Endothelial cell of umbilical vein (primary cell): ENCODE data around the gene PCF11. TPM values are rescaled to one million over a fixed set of nuclear protein-coding genes. Genes with fewer than 3 reads are reported as not detected.

Experiments used
- BruUV-seq: library from RNA; stranded (reverse); fragments of 400-500 nt; replicated peaks from 2 replicates; lab custom pipeline; 2021; lab: Mats Ljungman, UMichigan
- CTCF ChIA-PET: fragments of 300-600, 350-600 bp; sonication (Branson Sonifier 250); formaldehyde crosslinking; loops from one replicate; lab custom pipeline; 2021; ENCODE audit warnings: antibody characterized with exemption, inconsistent platforms; lab: Charles Lee
- POLR2A ChIA-PET: fragments of 300-600, 350-600 bp; sonication (Branson Sonifier 250); formaldehyde crosslinking; loops from one replicate; lab custom pipeline; 2021; ENCODE audit warnings: antibody characterized with exemption, inconsistent platforms; lab: Charles Lee
- DNase-seq: peaks from one replicate; pipeline ENCODE4 v3.0.0-alpha.2; 2011; ENCODE audit warnings: low read depth, low spot score
- FAIRE-seq: peaks from 2 replicates; lab custom pipeline; 2011; peaks lifted over from hg19 to GRCh38; lab: Jason Lieb, UNC
- H2AFZ ChIP-seq: 2 replicates; pipeline ENCODE4 v1.6.0; 2012; ENCODE audit warnings: low read depth, low read length, control low read depth, inconsistent platforms
- H3K27ac ChIP-seq: 2 replicates; pipeline ENCODE4 v1.5.1; 2011; ENCODE audit warnings: low read depth, mild to moderate bottlenecking, control low read depth, low read length, moderate library complexity; ENCODE audit not compliant: insufficient read depth
- H3K27me3 ChIP-seq, 2 experiments: 2 replicates each; pipeline versions ENCODE4 v1.6.0 to v1.6.1; 2011; ENCODE audit warnings: low read length in 2 of 2, mixed read lengths in 1 of 2; ENCODE audit not compliant: control insufficient read depth in 2 of 2, insufficient read depth in 2 of 2
- H3K36me3 ChIP-seq, 2 experiments: 2 replicates in 1 of 2; 3 replicates in 1 of 2; pipeline ENCODE4 v1.5.1; 2011; ENCODE audit warnings: low read length in 2 of 2, mild to moderate bottlenecking in 1 of 2, moderate library complexity in 1 of 2; ENCODE audit not compliant: control insufficient read depth in 2 of 2, insufficient read depth in 2 of 2; ENCODE audit errors: extremely low read depth in 1 of 2
- H3K4me1 ChIP-seq: 3 replicates; pipeline ENCODE4 v1.5.1; 2011; ENCODE audit warnings: mild to moderate bottlenecking, low read length; ENCODE audit not compliant: control insufficient read depth, insufficient read depth; ENCODE audit errors: extremely low read depth
- H3K4me2 ChIP-seq: 2 replicates; pipeline ENCODE4 v1.6.1; 2011; ENCODE audit warnings: low read length, control low read depth, mixed read lengths; ENCODE audit not compliant: insufficient read depth
- H3K4me3 ChIP-seq, 3 experiments: fragments of 200-600 bp in 1 of 3; sonication (generic), shearing (Covaris generic) in 1 of 3; replicated peaks in 1 of 3; 2 replicates each; pipeline ENCODE4 v1.5.1; 2011 to 2016; ENCODE audit warnings: control low read depth in 3 of 3, low read length in 3 of 3, mild to moderate bottlenecking in 2 of 3, inconsistent platforms in 1 of 3, low read depth in 1 of 3, moderate library complexity in 1 of 3; ENCODE audit not compliant: insufficient read depth in 1 of 3
- H3K79me2 ChIP-seq: 2 replicates; pipeline ENCODE4 v1.6.0; 2012; ENCODE audit warnings: low read length, inconsistent platforms; ENCODE audit not compliant: control insufficient read depth, insufficient read depth
- H3K9ac ChIP-seq: replicated peaks from 2 replicates; pipeline ENCODE3; 2011; ENCODE audit warnings: low read length, control low read depth; ENCODE audit not compliant: insufficient read depth; ENCODE audit errors: extremely low read depth
- H3K9me1 ChIP-seq: replicated peaks from 3 replicates; pipeline ENCODE4 v1.6.0; 2011; ENCODE audit warnings: mild to moderate bottlenecking, low read length; ENCODE audit not compliant: control insufficient read depth, insufficient read depth; ENCODE audit errors: extremely low read depth
- H3K9me3 ChIP-seq: replicated peaks from 2 replicates; pipeline ENCODE4 v1.5.1; 2012; ENCODE audit warnings: low read length, inconsistent platforms; ENCODE audit not compliant: control insufficient read depth, insufficient read depth
- H4K20me1 ChIP-seq: replicated peaks from 2 replicates; pipeline ENCODE3; 2011; ENCODE audit warnings: mild to moderate bottlenecking, low read length; ENCODE audit not compliant: control insufficient read depth, insufficient read depth; ENCODE audit errors: extremely low read depth
- EZH2 ChIP-seq: IDR thresholded peaks from 2 replicates; pipeline ENCODE4 v1.6.1; 2012; ENCODE audit warnings: borderline replicate concordance, low read depth, mild to moderate bottlenecking, moderate library complexity, low read length, inconsistent platforms; ENCODE audit not compliant: severe bottlenecking
- FOS ChIP-seq: IDR thresholded peaks from 2 replicates; pipeline ENCODE4 v1.6.1; 2011; ENCODE audit warnings: mild to moderate bottlenecking, low read length, moderate library complexity, borderline replicate concordance; ENCODE audit not compliant: insufficient read depth
- GATA2 ChIP-seq: IDR thresholded peaks from 2 replicates; pipeline ENCODE4 v1.7.0; 2011; ENCODE audit warnings: low read depth, mild to moderate bottlenecking, moderate library complexity, mixed read lengths, low read length; ENCODE audit not compliant: insufficient read length, insufficient read depth
- JUN ChIP-seq: IDR thresholded peaks from 2 replicates; pipeline ENCODE4 v1.6.1; 2011; ENCODE audit warnings: borderline replicate concordance, low read depth; ENCODE audit not compliant: insufficient read length, insufficient read depth
- MYC ChIP-seq: IDR thresholded peaks from one replicate; pipeline ENCODE4 v1.6.1; 2011; ENCODE audit warnings: mild to moderate bottlenecking, low read depth, low read length
- POLR2A ChIP-seq: IDR thresholded peaks from 2 replicates; pipeline ENCODE4 v1.6.1; 2012; ENCODE audit warnings: low read depth, mild to moderate bottlenecking, control low read depth, low read length
- POLR2AphosphoS5 ChIP-seq: IDR thresholded peaks from 2 replicates; pipeline ENCODE4 v1.6.1; 2012; ENCODE audit warnings: low read depth, mild to moderate bottlenecking, control low read depth, low read length, moderate library complexity; ENCODE audit not compliant: insufficient read depth
- dilution Hi-C: fragments of 300-500 bp; cut with MboI; formaldehyde crosslinking; loops from one replicate; pipeline ENCODE4 v1.15.0; 2019; ENCODE audit warnings: low sequenced_read_pairs; ENCODE audit not compliant: extremely low pct_ligation_motif_present
- intact Hi-C: fragments of 100-400 bp; cut with micrococcal nuclease; formaldehyde crosslinking; loops from one replicate; pipeline ENCODE4 v1.10.0; 2022
- polyA plus RNA-seq, 4 experiments: library from polyadenylated mRNA; depleted of rRNA in 3 of 4; stranded (reverse) in 3 of 4; unstranded in 1 of 4; fragments of >200 nt; gene quantifications; 2 replicates each; pipeline versions ENCODE4 v1.2.1 to v1.2.3, GENCODE V29; 2011 to 2012; ENCODE audit warnings: missing spikeins in 1 of 4
- total RNA-seq: library from RNA; stranded (reverse); gene quantifications from 2 replicates; pipeline ENCODE4 v1.2.3, GENCODE V29; 2021
- TF ChIP-seq, protein P1 (sequence below), 2 donors: IDR thresholded peaks; 1 replicate in 1 of 2; 2 replicates in 1 of 2; pipeline ENCODE4 v1.5.1; 2011; ENCODE audit warnings: low read length in 2 of 2, mild to moderate bottlenecking in 2 of 2, moderate library complexity in 2 of 2, control low read depth in 1 of 2, inconsistent platforms in 1 of 2, low read depth in 1 of 2; ENCODE audit not compliant: insufficient read depth in 1 of 2; ENCODE audit errors: extremely low read depth in 1 of 2
- TF ChIP-seq, protein P2 (sequence below): IDR thresholded peaks from 2 replicates; pipeline ENCODE4 v1.6.1; 2011; ENCODE audit not compliant: insufficient read depth, insufficient read length

Gene PCF11
- total and polyA plus RNA-seq, 2 donors (not counting 3 experiments of a cell fraction or from before 2014, with no cell fraction given) = 38.0 to 51.2 TPM

DNA sequence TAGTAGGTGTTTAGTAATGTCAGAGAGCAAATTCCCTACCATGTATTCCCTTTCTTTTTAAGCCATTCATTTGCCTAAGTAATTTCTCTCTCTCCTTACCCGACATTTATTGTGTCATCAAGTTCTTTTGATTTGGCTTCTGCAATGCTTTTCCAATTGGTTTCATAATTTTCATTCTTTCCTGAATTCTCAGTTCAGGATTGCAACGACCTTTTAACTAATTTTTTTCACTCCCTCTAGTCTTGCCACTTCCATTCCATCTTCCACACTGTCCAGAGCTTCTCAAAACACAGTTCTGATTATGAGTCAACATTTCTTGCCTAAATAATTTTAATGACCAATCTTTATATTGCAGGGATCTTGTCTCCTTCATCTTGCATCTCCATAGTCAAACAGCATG is 44.0 kb upstream of the PCF11 start:
- intact Hi-C loops = no loop called here
- H3K79me2 ChIP-seq = no peaks in the 10 kb centered on the region
- H3K9ac ChIP-seq = no peak overlapping the region
- TF ChIP-seq, protein P1, sequence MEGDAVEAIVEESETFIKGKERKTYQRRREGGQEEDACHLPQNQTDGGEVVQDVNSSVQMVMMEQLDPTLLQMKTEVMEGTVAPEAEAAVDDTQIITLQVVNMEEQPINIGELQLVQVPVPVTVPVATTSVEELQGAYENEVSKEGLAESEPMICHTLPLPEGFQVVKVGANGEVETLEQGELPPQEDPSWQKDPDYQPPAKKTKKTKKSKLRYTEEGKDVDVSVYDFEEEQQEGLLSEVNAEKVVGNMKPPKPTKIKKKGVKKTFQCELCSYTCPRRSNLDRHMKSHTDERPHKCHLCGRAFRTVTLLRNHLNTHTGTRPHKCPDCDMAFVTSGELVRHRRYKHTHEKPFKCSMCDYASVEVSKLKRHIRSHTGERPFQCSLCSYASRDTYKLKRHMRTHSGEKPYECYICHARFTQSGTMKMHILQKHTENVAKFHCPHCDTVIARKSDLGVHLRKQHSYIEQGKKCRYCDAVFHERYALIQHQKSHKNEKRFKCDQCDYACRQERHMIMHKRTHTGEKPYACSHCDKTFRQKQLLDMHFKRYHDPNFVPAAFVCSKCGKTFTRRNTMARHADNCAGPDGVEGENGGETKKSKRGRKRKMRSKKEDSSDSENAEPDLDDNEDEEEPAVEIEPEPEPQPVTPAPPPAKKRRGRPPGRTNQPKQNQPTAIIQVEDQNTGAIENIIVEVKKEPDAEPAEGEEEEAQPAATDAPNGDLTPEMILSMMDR (IDR thresholded peaks at IDR 0.05; ENCODE audit: extremely low read depth in 1 of 2, insufficient read depth in 1 of 2, low read depth in 1 of 2, low read length in 2 of 2) = no peak
- TF ChIP-seq FOS = no peak
- TF ChIP-seq MYC = no peak
- TF ChIP-seq GATA2 = no peak
- no peak for TF ChIP-seq POLR2A
- TF ChIP-seq POLR2AphosphoS5 = no peak
- TF ChIP-seq EZH2 = no peak
- TF ChIP-seq JUN = no peak
- TF ChIP-seq, protein P2, sequence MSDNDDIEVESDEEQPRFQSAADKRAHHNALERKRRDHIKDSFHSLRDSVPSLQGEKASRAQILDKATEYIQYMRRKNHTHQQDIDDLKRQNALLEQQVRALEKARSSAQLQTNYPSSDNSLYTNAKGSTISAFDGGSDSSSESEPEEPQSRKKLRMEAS = no peak
- FAIRE-seq (no peak), DNase-seq (no peak)
- dilution Hi-C loops = no loop called here
- ChIA-PET POLR2A (no interaction called here), CTCF (interaction anchor here (0.7 kb wide), 1 partner anchor 69 kb away, joined by 3 read pairs; no protein-coding TSS in a partner anchor)
- no peaks in the 10 kb centered on the region for H3K36me3 ChIP-seq
- no peaks in the 10 kb centered on the region for H3K27me3 ChIP-seq
- no peak overlapping the region for H2AFZ ChIP-seq
- BruUV-seq = no TSS peak
- no peaks in the 10 kb centered on the region for H3K4me1 ChIP-seq
- no peak overlapping the region for H3K4me3 ChIP-seq
- no peak overlapping the region for H3K4me2 ChIP-seq
- no peak overlapping the region for H3K27ac ChIP-seq
- no peaks in the 10 kb centered on the region for H4K20me1 ChIP-seq
- H3K9me1 ChIP-seq = no peaks in the 10 kb centered on the region
- H3K9me3 ChIP-seq = no peaks in the 10 kb centered on the region
